CD14-positive monocyte (primary cell): ENCODE data around the gene ZDHHC17. TPM values are rescaled to one million over a fixed set of nuclear protein-coding genes. Genes with fewer than 3 reads are reported as not detected.
A peak's percentile ranks its signal among the peaks of the same experiment; 100 is the strongest.

Source experiments
- DNase-seq, 3 donors: peaks; one replicate each; pipeline ENCODE4 v3.0.0-alpha.2; 2011 to 2022
- H2AFZ ChIP-seq: 2 replicates; pipeline ENCODE4 v1.6.0; 2012; ENCODE audit warnings: mild to moderate bottlenecking, low read depth, low read length, inconsistent platforms; ENCODE audit not compliant: insufficient read depth, poor library complexity, severe bottlenecking
- H3K27ac ChIP-seq, 2 donors: 1 replicate in 1 of 2; 2 replicates in 1 of 2; pipeline ENCODE4 v1.5.1; 2012 to 2013; ENCODE audit warnings: low read length in 2 of 2, control low read depth in 1 of 2, inconsistent platforms in 1 of 2, low read depth in 1 of 2, mild to moderate bottlenecking in 1 of 2
- H3K27me3 ChIP-seq, 2 donors: one replicate each; pipeline versions ENCODE4 v1.6.0 to v1.6.1; 2011 to 2013; ENCODE audit warnings: low read length in 2 of 2; ENCODE audit not compliant: control insufficient read depth in 2 of 2, insufficient read depth in 2 of 2
- H3K36me3 ChIP-seq, 2 donors: replicated peaks in 1 of 2; 1 replicate in 1 of 2; 2 replicates in 1 of 2; pipeline versions ENCODE4 v1.5.1 to v1.6.1; 2012 to 2013; ENCODE audit warnings: low read length in 2 of 2, control low read depth in 1 of 2, inconsistent platforms in 1 of 2, mild to moderate bottlenecking in 1 of 2; ENCODE audit not compliant: insufficient read depth in 2 of 2, control insufficient read depth in 1 of 2
- H3K4me1 ChIP-seq, 2 donors: 1 replicate in 1 of 2; 2 replicates in 1 of 2; pipeline versions ENCODE4 v1.5.1 to v1.6.1; 2012 to 2013; ENCODE audit warnings: low read length in 2 of 2, control low read depth in 1 of 2, inconsistent platforms in 1 of 2, mild to moderate bottlenecking in 1 of 2, moderate library complexity in 1 of 2; ENCODE audit not compliant: insufficient read depth in 2 of 2, control insufficient read depth in 1 of 2
- H3K4me2 ChIP-seq: replicated peaks from 2 replicates; pipeline ENCODE3; 2012; ENCODE audit warnings: low read length, moderate library complexity, mild to moderate bottlenecking; ENCODE audit not compliant: poor library complexity, severe bottlenecking; ENCODE audit errors: extremely low read depth
- H3K4me3 ChIP-seq, 3 experiments: fragments of 200-600 bp in 1 of 3; sonication (generic) in 1 of 3; replicated peaks in 1 of 3; 1 replicate in 2 of 3; 2 replicates in 1 of 3; pipeline ENCODE4 v1.5.1; 2011 to 2013; ENCODE audit warnings: low read length in 3 of 3, mild to moderate bottlenecking in 3 of 3, control low read depth in 2 of 3, low read depth in 2 of 3, inconsistent platforms in 1 of 3, moderate library complexity in 1 of 3
- H3K79me2 ChIP-seq: 2 replicates; pipeline ENCODE4 v1.6.0; 2012; ENCODE audit warnings: mild to moderate bottlenecking, control low read depth, inconsistent platforms, low read length, moderate library complexity; ENCODE audit not compliant: insufficient read depth
- H3K9ac ChIP-seq: 2 replicates; pipeline ENCODE4 v1.6.0; 2017; ENCODE audit warnings: low read length, mild to moderate bottlenecking; ENCODE audit not compliant: insufficient read depth, poor library complexity, severe bottlenecking
- H3K9me3 ChIP-seq, 2 donors: replicated peaks in 1 of 2; 1 replicate in 1 of 2; 2 replicates in 1 of 2; pipeline versions ENCODE4 v1.5.1 to v1.6.1; 2012 to 2013; ENCODE audit warnings: low read length in 2 of 2, control low read depth in 1 of 2; ENCODE audit not compliant: control insufficient read depth in 1 of 2, insufficient read depth in 1 of 2
- H4K20me1 ChIP-seq: 2 replicates; pipeline ENCODE4 v1.6.0; 2012; ENCODE audit warnings: mild to moderate bottlenecking, low read length, control low read depth, moderate library complexity; ENCODE audit not compliant: insufficient read depth
- H3K27ac Mint-ChIP-seq, 7 donors: one replicate each; pipeline ENCODE4 v1.8.0; 2020; ENCODE audit warnings: mild to moderate bottlenecking in 7 of 7, mixed read lengths in 7 of 7, moderate library complexity in 6 of 7, inconsistent platforms in 2 of 7
- H3K27me3 Mint-ChIP-seq, 3 donors: one replicate each; pipeline ENCODE4 v1.8.0; 2021 to 2022; ENCODE audit warnings: low read depth in 3 of 3, mild to moderate bottlenecking in 3 of 3, mixed read lengths in 3 of 3, moderate library complexity in 3 of 3, inconsistent platforms in 1 of 3
- H3K36me3 Mint-ChIP-seq, 2 donors: one replicate each; pipeline ENCODE4 v1.8.0; 2020; ENCODE audit warnings: mixed read lengths in 2 of 2, inconsistent platforms in 1 of 2, mild to moderate bottlenecking in 1 of 2
- H3K4me1 Mint-ChIP-seq: one replicate; pipeline ENCODE4 v1.8.0; 2020; ENCODE audit warnings: mild to moderate bottlenecking, mixed read lengths
- H3K4me3 Mint-ChIP-seq, 2 donors: one replicate each; pipeline ENCODE4 v1.8.0; 2020; ENCODE audit warnings: mild to moderate bottlenecking in 2 of 2, mixed read lengths in 2 of 2, moderate library complexity in 1 of 2
- H3K9me3 Mint-ChIP-seq, 7 donors: one replicate each; pipeline ENCODE4 v1.8.0; 2020 to 2022; ENCODE audit warnings: mixed read lengths in 7 of 7, mild to moderate bottlenecking in 6 of 7, moderate library complexity in 6 of 7, inconsistent platforms in 2 of 7
- CTCF ChIP-seq: fragments of 200-600 bp; IDR thresholded peaks from one replicate; pipeline ENCODE4 v1.8.0; 2022; ENCODE audit warnings: antibody characterized with exemption, mild to moderate bottlenecking
- WGBS: methylation state at CpG from one replicate; pipeline ENCODE4 v1.1.5; 2013; ENCODE audit warnings: missing lambda C conversion rate; ENCODE audit not compliant: insufficient coverage; 5-methylcytosine and 5-hydroxymethylcytosine counted together
- intact Hi-C, 2 donors: fragments of 100-400 bp; cut with micrococcal nuclease; formaldehyde crosslinking; loops; one replicate each; pipeline versions ENCODE4 v1.15.0 to v1.15.1; 2023
- polyA plus RNA-seq, 3 donors: library from polyadenylated mRNA; depleted of rRNA in 1 of 3; unstranded in 2 of 3; stranded (reverse) in 1 of 3; fragments of 300-500 nt in 2 of 3; fragments of >200 nt in 1 of 3; fragmentation: Illumina TruSeq in 2 of 3; gene quantifications; 1 replicate in 2 of 3; 2 replicates in 1 of 3; pipeline ENCODE4 v1.2.3, GENCODE V29; 2012 to 2021

ZDHHC17 gene
- polyA plus RNA-seq, 3 donors = 4.6 to 31.4 (median 9.3) TPM

- H3K4me1 Mint-ChIP-seq = no peaks in the 10 kb centered on the region
- peaks cover 0 to 4% (median under 1%) of the 10 kb centered on the region in 3 donors for H3K27me3 Mint-ChIP-seq
- no peaks in the 10 kb centered on the region for H3K9me3 Mint-ChIP-seq
Measured at GRCh38 chr12:76871082-76871481, 107.2 kb downstream of the ZDHHC17 start.

GRCh38 chr12:76871742-76872141, 107.8 kb downstream of the ZDHHC17 start:
- Histone ChIP-seq H4K20me1 (no peaks in the 10 kb centered on the region), H3K4me2 (no peak overlapping the region), H3K4me1 (no peaks in the 10 kb centered on the region), H3K27ac (no peak overlapping the region), H3K9ac (no peak overlapping the region), H3K27me3 (peaks cover 5 to 6% of the 10 kb centered on the region in 2 donors), H3K79me2 (no peaks in the 10 kb centered on the region), H3K36me3 (no peaks in the 10 kb centered on the region), H3K4me3 (no peak overlapping the region), H3K9me3 (no peaks in the 10 kb centered on the region), H2AFZ (no peak overlapping the region)
- Mint-ChIP-seq H3K9me3 (no peaks in the 10 kb centered on the region), H3K27ac (no peak overlapping the region), H3K27me3 (peaks cover 6 to 10% (median 7%) of the 10 kb centered on the region in 3 donors), H3K4me1 (no peaks in the 10 kb centered on the region), H3K4me3 (no peak overlapping the region), H3K36me3 (no peaks in the 10 kb centered on the region)
- no peak for TF ChIP-seq CTCF
- intact Hi-C loops = no loop called here
- 100% methylated on average over 1 of the region's 3 CpGs for WGBS
- no peak for DNase-seq

More at GRCh38 chr12:76871082-76871481, 107.2 kb downstream of the ZDHHC17 start:
- Histone ChIP-seq H3K4me2 (no peak overlapping the region), H3K27me3 (no peaks in the 10 kb centered on the region), H2AFZ (no peak overlapping the region), H3K4me1 (no peaks in the 10 kb centered on the region), H3K27ac (no peak overlapping the region), H3K9me3 (no peaks in the 10 kb centered on the region), H3K4me3 (no peak overlapping the region), H3K79me2 (no peaks in the 10 kb centered on the region), H3K9ac (no peak overlapping the region), H3K36me3 (no peaks in the 10 kb centered on the region), H4K20me1 (no peaks in the 10 kb centered on the region)
- no CpG with 5 or more reads among the region's 2 CpGs for WGBS
- DNase-seq = no peak
- H3K27ac Mint-ChIP-seq = peak overlapping the region in 1 of 7 donors; percentile 42
- no peak overlapping the region for H3K4me3 Mint-ChIP-seq
- no peak for TF ChIP-seq CTCF
- H3K36me3 Mint-ChIP-seq = no peaks in the 10 kb centered on the region
- intact Hi-C loops = no loop called here
